ENCODE results near the gene MTURN. TPM values are rescaled to one million over a fixed set of nuclear protein-coding genes. Genes with fewer than 3 reads are reported as not detected.

Gene MTURN
- total RNA-seq, 1 donor from 2014 or later: 6.1 TPM

- peak; percentile 3 for ATAC-seq
Measured at GRCh38 chr7:30136117-30136731, 1.4 kb downstream of the MTURN start.

GRCh38 chr7:30136743-30137485 lies 2.1 kb downstream of the MTURN start:
- ATAC-seq: no peak

GRCh38 chr7:30139836-30140384 lies 5.1 kb downstream of the MTURN start:
- no peak for ATAC-seq

GRCh38 chr7:30140456-30140855 lies 5.7 kb downstream of the MTURN start:
- no peak for ATAC-seq

- peak; percentile 81 for ATAC-seq
Measured at GRCh38 chr7:30142710-30143109, 7.9 kb downstream of the MTURN start.

- peak; percentile 56 for ATAC-seq
Measured at GRCh38 chr7:30143748-30144251, 9.0 kb downstream of the MTURN start.

- ATAC-seq: no peak
Measured at GRCh38 chr7:30144657-30145306, 10.0 kb downstream of the MTURN start.

GRCh38 chr7:30145426-30145970 lies 10.7 kb downstream of the MTURN start:
- no peak for ATAC-seq

- ATAC-seq: no peak
Measured at GRCh38 chr7:30146127-30146612, 11.4 kb downstream of the MTURN start.

GRCh38 chr7:30147223-30147622 lies 12.4 kb downstream of the MTURN start:
- ATAC-seq: no peak

- no peak for ATAC-seq
Measured at GRCh38 chr7:30147785-30148184, 13.0 kb downstream of the MTURN start.

- ATAC-seq: no peak
Measured at GRCh38 chr7:30148426-30148825, 13.6 kb downstream of the MTURN start.

GRCh38 chr7:30148951-30149459 lies 14.2 kb downstream of the MTURN start:
- peak; percentile 88 for ATAC-seq

- ATAC-seq: no peak
Measured at GRCh38 chr7:30149640-30150272, 15.0 kb downstream of the MTURN start.

- no peak for ATAC-seq
Measured at GRCh38 chr7:30150711-30151110, 15.9 kb downstream of the MTURN start.

GRCh38 chr7:30154111-30154587 lies 19.4 kb downstream of the MTURN start:
- ATAC-seq: no peak

- no peak for ATAC-seq
Measured at GRCh38 chr7:30155481-30155880, 20.7 kb downstream of the MTURN start.

- no peak for ATAC-seq
Measured at GRCh38 chr7:30157204-30157603, 22.4 kb downstream of the MTURN start.

- peak; percentile 67 for ATAC-seq
Measured at GRCh38 chr7:30159163-30159562, 24.4 kb downstream of the MTURN start.

- ATAC-seq: peak; percentile 32
Measured at GRCh38 chr7:30159698-30160143, 24.9 kb downstream of the MTURN start.

- no peak for ATAC-seq
Measured at GRCh38 chr7:30160329-30160728, 25.5 kb downstream of the MTURN start.

GRCh38 chr7:30162133-30162532 lies 27.3 kb downstream of the MTURN start:
- ATAC-seq: no peak
